NOMO-1 treated with dmso at 0.1 percent for 144 hours (cell line): Measurements from ENCODE around the gene LTC4S.

Source experiments
- DNase-seq: peaks from one replicate; lab custom pipeline; 2025; ENCODE audit not compliant: unreplicated experiment; lab: John Stamatoyannopoulos, UW

The LTC4S gene

DNA sequence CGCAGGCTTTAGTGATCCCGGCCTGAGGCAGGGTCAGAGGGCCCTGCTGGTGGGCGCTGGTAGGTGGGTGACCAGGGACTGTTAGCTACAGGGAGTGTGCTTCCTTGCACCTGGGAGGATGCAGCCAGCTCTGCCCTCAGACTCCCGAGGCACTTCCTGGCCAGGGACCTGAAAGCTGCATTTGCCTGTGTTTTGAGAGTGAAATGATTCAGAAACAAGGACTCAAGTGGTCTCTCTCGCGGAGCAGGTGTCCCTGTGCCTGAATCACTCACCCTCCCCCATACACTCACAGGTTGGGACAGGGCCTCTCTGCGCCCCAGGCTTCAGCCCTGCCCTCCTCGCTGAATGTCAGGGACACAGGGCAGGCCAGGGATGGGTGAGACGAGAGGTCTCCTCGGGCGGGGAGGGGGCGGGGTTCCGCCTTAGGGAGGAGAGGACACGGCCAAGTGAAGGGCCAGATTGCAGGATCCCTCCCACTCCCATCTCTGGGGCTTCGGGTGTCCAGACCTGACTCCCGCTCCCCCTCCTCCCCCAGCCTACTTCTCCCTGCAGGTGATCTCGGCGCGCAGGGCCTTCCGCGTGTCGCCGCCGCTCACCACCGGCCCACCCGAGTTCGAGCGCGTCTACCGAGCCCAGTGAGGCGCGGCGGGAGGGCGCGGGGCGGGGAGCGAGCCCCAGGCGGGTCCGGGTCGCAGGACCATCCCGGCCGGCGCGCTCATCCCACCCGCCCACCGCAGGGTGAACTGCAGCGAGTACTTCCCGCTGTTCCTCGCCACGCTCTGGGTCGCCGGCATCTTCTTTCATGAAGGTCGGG, 1.5 kb downstream of the LTC4S start:
- no peak for DNase-seq

DNA sequence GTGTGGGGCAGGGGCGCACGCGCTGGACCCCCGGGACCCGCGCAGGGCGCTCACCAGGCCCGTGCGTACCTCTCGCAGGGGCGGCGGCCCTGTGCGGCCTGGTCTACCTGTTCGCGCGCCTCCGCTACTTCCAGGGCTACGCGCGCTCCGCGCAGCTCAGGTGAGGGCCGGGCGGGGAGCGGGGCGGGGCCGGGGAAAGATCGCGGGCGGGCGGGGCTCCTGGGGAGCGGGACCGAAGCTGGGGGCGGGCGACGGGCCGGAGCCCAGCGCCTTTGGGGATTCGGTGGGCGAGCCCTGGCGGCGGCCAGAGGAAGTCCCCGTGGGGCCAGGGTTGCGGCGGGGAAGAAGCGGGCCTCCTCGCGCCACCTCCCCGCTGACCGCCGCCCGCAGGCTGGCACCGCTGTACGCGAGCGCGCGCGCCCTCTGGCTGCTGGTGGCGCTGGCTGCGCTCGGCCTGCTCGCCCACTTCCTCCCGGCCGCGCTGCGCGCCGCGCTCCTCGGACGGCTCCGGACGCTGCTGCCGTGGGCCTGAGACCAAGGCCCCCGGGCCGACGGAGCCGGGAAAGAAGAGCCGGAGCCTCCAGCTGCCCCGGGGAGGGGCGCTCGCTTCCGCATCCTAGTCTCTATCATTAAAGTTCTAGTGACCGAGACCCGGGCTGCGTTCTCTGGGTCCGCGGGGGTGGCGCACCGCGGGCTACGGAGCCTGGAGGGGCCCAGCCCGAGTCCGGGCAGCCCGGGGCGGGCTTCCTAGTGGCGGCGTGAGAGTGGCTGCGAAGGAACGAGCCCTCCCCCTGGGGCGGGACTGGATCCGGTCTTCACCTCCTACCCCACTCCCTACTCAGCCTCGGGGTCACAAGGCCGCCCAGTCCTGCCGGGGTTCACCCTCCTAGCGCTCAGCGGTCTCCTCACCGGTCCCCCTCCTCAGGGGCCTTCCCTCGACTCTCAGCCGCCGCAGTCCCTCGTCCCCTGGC, 2.4 kb downstream of the LTC4S start:
- peak; percentile 85 for DNase-seq

DNA sequence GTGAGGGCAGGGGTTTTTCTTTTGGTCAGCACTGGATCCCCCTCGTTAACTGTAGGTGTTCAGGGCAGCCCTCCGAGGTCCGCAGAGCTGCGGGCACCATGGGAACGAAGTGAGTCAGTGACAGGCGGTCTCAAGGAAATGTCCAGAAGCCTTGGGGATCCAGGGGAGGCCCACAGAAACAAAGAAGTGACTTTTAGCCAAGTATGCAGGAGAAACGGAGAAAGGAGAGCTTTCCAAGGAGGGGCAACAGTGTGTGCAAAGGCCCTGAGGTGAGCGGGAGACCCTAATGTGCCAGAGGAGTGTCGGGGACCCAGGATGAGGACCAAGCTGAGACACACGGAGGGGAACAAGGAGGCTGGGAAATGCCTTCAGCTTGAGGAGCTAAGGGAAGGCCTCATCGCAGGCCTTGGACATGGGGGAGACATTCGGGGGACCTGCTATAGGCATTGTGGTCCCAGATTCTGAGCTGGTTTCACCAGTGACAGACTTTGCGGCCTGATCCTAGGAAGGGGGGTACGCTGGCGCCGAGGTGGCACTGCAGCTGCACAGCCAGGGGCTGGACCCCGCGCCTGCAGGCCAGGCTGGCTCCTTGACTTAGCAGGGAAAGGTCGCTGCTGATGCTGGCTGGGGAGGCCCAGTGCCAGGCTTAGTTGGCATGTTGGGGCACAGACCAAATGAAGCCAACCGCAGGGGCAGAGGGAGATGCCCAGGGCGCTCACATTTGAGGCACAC, 3.3 kb downstream of the LTC4S start:
- no peak for DNase-seq

DNA sequence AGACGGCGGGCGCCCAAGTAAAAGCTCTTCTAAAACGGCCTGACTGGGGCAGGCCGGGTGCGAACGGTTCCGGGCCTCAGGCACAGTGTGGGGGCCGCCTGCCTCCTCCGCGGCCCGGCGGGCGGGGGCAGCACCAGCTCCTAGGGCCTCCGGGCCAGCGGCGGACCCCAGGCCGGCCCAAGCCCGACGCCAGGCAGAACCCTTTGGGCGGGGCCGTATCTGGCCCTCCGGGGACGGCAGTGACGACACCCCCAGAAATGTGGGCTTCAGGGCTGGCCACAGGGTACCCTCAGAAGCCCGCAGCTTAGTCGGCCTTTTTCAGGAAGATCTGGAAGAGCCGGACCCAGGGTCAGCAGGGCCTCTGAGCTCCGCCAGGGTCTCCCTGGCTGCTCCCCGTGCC, 4.0 kb downstream of the LTC4S start:
- DNase-seq: no peak

DNA sequence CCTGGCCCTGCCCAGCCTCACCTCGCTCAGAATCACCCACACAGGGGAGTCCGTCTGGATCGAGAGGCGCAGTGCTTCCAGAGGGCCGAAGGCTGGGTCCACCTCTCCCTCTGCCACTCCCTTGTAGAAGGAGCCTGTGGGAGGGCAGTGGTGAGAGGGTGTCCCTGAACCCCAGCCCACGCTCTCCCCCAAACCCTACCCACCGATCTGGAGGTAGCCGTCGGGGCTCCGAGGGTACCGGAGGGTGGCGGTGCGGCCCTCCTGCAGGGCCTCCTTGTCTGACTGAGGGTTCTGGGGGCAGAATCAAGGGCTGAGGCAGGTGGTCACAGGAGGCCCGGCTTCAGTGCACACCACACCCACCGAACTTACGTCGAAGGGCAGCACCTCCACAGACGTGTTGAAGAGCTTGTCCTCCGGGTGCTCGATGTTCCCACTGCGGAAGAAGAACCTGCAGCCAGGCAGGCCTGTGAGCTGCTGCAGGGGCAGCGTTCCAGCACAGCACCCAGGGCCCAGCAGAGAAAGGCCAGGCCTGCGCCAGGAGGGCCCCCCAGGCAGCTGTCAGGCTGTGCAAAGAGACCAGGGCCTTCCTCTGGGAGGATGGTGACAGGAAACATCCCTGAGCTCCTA, 4.5 kb downstream of the LTC4S start:
- no peak for DNase-seq

DNA sequence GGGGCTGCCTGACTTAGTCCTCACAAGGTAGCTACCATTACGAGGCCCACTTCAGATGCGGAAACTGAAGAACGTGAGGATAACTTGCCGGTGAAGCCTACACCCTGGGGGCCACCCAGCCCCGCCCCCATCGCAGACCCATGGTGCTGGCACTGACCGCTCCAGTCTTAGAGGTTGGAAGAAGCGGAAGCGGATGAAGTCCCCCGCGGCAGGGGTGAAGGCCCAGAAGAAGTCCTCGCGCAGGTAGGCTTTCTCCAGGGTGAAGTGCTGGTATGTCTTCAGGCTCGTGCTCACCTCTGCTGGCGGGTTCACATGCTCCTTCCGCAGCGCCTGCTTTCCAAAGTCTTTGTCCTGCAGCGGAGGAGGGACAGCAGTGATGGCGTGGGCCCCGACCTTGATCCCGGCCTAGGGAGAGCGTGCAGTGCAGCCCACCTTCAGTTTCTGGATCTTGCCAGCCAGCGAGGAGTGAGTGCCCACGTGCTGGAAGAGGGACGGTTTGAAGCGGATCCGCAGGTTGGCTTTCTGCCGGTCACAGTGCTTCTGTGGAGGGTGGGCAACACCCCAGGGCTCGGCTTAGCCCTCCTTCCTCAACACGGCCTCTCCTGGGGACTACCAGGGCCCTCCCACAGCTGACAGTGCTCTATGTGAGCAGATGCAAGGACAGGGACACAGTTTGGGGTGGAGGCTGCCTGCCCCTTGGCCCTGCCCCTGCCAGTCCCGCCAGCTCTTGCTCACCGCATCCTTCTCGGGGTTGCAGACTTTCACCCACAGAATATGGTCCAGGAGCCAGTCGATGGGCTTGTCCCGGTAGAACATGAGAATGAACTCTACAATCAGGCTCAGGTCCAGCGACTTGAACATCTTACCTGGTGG, 5.2 kb downstream of the LTC4S start:
- no peak for DNase-seq

DNA sequence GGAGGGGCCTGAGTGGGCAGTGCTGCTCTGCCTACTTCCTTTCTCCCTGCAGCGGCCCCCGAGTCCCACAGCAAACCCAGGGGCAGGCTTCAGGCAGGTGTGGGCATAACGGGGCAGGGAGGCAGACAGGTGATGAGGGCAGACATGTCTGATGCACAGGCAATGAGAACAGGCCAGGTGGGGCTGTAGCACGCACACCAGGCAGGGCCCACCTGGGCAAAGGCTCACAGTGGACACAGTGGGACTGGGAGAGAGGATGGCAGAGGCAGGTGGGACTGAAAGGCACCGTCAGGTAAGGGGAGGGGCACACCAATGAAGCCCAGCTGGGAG, 5.8 kb downstream of the LTC4S start:
- DNase-seq: no peak

DNA sequence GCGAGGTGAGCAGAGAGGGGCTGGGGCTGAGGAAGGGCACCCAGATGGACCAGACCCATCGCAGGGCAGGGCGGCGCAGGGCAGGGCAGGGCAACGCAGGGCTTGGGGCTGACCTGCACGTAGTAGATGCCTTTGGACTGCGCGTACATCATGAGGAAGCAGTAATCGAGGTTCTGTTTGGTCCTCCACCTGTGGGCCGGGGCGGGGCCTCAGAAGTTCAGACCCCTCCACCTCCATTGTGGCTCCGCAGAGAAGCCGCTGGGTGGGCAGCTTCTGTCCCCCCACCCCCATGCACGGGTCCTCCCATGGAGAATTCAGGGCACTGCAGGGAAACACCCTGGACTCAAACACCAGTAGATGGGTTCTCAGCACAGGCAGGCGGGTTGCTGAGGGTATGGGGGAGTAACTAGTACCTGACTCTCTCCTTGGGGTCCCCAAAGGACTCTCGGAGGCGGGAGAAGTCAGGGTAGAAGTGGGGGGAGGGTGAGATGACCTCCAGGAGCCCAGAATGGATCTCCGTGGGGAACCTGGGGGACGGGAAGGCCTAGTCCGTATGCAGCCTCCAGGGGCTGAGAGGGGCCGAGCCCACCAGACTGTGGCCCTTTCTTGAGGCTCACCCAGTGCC, 6.4 kb downstream of the LTC4S start:
- no peak for DNase-seq

DNA sequence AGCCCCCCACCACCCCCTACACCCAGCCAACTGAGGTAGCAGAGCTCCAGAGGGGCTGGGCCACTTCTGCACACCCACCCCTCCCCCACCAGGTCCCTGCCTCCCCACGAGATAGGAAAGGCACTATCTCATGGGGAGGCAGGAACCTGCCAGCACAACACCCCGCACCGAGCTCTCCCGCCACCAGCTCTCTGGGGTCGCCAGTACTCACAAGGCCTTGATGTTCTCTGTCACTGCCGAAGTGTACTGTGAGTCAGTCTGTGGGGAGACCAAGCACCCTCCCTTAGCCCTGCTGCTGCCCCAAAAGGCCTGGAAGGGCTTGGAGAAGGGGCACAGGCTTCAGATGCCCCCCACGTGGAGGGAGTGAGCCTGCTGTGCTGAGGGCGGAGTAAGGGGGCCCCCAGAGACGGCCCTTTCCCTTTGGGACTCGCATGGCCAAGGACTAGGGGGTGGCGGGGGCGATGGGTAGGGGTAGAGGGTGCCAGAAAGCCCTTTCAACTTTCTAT, 7.0 kb downstream of the LTC4S start:
- DNase-seq: no peak

DNA sequence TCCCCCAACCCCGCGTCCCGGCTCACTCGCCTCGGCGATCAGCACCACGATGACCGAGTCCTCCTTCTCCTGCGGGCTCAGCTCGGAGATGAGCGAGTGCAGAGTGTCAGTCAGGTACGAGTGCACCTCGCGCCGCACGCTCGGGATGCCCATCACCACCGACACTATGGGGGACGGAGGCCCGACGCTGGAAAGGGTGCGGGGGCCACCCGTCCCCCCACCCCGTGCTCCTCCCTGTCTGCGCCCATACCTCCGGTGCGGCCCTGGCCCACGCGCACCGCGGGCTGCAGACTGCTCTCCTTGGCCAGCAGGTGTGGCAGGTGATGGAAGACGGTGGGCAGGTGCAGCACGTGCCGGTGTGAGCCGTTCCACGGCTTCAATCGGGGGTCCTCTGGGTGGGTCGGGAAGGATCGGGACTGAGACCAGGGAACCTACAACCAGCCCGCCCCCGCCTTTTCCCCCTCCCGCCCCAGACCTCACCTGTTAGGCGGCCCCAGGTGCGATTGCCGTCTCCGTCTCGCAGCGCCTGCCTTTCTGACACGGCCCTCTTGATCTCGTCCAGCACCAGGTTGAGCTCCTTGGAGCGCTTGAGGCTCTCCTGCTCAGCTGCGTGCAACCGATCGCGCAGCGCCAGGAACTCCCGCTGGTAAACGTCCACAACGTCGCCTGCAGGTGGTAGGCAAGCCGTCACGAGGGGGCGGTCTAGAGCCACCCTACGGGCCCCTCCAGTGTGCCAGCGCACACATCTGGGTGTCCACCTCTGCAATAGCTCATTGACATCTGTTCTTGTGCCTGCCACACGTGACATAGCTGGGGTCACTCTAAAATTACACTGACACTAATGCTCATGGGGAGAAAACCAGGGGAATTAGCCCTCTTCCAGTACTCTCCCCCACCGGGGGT, 7.8 kb downstream of the LTC4S start:
- peak; percentile 61 for DNase-seq

DNA sequence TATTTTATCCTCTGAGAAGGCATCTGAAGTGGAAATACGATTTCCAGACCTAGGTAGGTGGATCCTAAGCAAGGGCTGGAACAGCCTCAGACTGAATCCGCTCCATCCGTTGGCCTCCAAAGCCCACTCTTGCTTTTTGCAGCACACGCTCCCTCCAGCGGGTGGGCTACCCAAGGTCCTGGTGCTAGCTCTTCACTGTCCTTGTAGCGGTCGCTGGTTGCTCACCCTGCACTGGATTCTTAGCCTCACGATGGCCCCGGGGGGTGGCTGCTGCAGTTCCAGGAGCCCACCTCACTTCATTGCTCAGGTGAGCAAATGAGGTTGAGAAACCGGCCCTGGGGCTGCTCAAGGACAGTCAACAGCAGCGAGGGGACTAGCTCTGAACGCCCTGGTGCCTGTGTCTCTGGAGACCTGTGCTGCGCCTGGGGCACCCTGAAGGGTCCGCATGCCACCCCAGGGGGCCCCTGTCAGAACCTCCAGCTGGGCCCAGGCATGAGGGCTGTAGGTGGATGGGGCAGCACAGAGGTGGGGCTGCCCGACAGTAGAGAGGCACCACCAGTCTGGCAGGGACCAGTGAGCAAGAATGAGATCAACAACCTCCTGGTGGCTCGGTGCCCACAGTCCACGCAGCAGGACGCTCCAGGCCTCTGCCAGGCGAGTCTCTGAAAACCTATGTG, 8.6 kb downstream of the LTC4S start:
- no peak for DNase-seq

DNA sequence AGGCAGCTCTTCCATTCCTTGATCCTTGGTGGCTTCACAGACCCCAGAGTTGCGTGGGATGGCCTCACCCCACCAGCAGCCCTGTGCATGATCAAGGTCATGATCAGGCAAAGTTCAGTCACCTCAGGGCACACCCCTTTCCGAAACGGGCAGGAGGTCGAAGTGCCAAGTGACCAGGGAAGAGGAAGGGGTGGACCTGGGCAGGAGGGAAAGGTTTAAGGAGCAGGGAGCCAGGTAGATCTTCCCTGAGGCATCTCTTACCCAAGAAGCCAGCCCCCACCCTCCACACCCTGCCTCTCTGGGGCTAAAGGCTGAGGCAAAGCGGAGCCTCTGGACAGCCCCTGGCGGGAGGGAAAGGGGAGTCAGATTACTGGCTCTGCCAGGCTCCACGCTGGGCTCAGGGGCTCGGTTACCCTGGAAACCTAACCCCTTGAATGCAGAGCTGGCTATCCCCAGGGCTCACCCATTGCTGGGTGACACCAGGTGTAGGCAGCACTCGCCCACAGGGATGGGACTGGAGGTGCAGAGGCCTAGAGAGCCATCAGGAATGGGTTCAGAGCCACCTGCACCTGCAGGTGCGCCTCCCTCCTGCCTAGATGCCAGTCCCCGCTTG, 9.3 kb downstream of the LTC4S start:
- no peak for DNase-seq

DNA sequence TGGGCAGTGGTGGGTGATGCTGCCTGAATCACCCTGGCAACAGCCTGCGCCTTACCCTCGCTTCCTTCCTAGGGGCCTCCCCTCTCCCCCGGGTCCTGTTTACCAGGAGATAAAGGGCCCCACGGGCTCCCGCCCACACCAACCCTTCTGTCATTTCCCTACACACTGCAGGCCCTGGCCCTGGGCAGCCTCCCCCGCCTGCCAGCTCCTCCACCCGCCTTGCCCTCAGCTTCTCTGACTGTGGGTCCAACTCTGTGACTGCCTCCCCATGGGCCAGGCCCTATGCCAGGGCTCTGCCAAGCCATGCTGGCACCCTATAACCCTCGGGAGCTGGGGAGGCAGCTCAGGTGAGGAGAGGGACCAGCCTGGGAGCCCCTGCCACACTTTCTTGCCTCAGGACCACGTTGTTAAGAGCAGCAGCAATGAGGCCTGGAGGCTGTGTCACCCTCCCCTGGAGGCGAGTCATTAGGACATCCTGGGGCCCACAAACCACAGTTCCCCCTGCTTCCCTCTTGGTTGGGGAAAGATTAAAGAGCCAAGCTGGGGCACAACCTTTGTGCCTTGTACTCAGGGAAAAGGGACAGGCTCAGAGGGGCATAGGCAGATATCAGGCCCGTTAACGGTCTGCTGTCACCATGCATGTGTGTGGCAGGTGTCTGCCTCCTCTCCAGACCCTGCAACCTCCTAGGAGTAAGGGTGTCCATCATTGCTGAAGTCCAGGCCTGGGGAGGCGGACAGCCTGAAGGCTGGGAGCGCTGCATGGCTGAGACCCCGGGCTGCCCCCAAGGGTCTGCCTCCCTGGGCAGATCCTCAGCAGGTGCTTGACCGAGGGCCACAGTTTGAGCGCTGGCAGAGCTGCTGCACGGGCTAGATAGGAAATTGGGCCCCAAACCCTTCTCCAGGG, 10.1 kb downstream of the LTC4S start:
- DNase-seq: peak; percentile 23

DNA sequence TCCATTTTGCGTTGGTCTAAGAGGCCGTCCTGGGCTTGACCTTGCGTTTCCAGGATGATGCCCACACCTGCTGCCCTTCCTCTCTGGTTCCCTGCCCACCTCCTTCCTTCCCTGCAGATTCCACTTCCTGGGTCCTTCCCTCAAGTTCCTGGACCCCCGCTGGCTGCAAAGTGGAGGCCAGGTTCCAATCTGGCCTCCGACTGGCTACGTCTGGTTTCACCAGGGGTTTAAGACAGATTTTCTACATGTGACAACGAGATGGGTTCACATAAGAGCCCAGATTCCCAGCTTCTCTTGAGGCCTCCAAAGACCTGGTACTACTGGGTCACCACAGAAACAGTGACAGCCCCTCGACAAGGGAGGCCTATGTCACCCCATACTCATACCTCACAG, 10.8 kb downstream of the LTC4S start:
- no peak for DNase-seq

DNA sequence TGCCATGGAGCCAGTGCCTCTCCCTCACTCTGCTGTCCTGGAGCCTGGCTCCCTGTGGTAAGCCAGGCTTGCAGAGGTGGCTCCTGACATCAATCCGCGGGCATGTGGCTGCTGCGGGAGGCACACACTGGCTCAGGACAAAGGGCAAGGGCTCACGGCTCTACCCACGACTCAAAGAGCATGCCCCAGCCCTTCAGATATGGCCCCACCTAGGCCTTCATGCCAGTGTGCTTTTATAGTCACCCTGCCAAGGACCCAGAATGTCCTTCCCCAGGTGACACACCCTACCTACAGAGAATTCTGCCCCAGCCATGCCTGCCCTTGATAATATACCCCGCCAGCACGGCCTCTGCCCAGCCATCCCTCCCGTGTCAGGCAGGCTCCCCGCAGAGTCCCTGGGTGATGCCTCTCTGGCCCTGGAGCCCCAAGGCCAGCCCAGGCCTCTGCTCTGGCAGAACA, 11.3 kb downstream of the LTC4S start:
- DNase-seq: no peak

DNA sequence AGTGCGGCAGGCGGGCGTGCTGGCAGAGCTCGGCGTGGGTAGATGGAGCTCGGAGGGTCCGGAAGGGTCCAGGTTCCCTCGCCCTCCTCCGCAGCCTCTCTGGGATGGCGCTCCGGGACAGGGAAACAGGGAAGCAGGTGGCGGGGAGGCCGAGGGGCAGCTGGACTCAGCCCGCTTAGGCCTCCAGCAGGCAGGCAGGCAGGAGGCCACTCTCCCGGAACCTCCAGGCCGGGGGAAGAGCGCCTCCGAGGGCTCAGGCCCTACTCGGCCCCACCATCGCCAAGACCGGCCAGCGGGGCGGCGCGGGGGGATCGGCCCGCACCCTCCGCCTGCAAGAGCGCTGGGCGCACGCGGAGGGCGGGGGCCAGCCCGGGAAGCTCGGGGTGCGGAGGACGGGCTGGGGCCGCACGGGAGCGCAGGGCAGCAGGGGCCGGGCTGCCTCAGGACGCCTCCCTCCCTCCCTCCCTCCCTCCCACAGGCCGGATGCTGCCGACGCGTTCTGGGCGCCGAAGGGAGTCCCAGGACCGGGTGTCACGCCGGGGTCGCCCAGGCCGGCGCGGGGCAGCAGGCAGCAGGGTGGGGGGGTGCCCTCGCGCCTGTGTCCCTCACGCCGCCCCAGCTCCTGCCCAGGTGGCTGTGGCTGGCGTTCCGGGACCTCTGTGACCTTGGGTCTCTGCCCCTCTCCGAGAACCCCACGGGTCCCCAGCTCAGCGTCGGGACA, 11.9 kb downstream of the LTC4S start:
- DNase-seq: peak; percentile 31
